HG03103 (cell line): ENCODE results near the gene AHNAK.
"Not testable (repeated sequence)": the region's sequence is repeated elsewhere in the genome, so short reads cannot be mapped to it uniquely, and the experiment has no call there.

Experiments used
- ATAC-seq: cut with Tn5 transposase; IDR thresholded peaks from one replicate; pipeline ENCODE4 v1.9.1; 2021; ENCODE audit warnings: low read depth; ENCODE audit not compliant: unreplicated experiment

The AHNAK gene

GRCh38 chr11:62394825-62395538 lies 151.6 kb downstream of the AHNAK start:
- no peak for ATAC-seq

DNA sequence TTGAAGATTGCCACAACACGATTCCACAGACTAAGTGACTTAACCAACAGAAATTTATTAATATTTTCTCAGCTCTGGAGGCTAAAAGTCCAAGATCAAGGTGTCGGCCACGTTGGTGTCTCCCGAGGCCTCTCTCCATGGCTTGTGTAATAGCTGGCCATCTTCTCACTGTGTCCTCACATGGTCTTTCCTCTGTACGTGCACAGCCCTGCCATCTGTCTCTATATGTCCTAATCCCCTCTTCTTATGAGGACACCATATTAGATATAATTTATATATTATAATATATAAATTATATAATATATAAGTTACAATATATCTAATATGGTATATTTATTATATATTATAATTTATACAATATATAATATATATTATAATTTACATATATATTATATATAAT lies 152.9 kb downstream of the AHNAK start:
- no peak for ATAC-seq

- no peak for ATAC-seq
These were observed 153.5 kb downstream of the AHNAK start for GRCh38 chr11:62393061-62393611.

DNA sequence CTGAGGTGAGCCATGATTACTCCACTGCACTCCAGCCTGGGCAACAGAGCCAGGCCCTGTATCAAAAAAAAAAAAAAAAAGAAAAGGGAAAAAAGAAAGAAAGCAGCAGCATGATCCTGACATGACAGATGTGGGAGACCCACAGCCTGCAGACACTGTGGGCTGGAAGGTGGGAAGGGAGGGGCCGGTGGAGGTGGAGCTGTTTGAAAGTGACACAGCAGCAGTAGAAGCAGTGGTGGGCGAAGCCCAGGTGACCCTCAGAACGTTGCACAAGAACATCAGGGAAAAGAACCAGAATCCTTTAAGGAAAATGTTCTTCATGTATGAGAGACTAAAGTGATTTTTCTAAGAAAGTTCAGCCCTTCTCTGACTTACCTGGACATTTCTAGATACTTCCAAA lies 154.1 kb downstream of the AHNAK start:
- ATAC-seq: no peak

DNA sequence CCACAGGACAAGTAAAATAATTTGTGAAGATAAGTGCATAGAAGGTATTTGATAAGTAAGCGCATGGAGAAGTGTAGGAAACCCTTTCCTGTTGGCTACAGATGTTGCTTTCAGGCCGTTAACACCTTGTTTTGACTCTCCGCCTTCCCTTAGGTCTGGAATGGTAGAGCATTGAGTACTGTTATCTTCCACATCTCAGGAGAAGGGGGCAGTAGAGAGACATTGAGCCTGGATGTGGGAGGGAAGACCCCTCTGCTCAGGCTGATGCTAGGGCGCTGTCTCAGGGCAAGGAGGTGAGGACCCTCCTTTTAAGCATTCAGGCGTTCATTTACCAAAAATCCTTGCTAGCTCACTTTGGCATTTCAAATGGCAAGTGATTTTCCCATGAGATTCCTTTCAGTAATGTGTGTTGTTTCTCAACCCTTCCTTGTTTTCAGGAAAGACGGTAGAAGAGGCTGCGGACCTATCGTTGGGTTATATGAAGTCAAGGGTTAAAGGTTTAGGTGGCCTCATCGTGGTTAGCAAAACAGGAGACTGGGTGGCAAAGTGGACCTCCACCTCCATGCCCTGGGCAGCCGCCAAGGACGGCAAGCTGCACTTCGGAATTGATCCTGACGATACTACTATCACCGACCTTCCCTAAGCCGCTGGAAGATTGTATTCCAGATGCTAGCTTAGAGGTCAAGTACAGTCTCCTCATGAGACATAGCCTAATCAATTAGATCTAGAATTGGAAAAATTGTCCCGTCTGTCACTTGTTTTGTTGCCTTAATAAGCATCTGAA lies 154.8 kb downstream of the AHNAK start:
- ATAC-seq: no peak

- ATAC-seq: no peak
These were observed 155.9 kb downstream of the AHNAK start for GRCh38 chr11:62390722-62391121.

DNA sequence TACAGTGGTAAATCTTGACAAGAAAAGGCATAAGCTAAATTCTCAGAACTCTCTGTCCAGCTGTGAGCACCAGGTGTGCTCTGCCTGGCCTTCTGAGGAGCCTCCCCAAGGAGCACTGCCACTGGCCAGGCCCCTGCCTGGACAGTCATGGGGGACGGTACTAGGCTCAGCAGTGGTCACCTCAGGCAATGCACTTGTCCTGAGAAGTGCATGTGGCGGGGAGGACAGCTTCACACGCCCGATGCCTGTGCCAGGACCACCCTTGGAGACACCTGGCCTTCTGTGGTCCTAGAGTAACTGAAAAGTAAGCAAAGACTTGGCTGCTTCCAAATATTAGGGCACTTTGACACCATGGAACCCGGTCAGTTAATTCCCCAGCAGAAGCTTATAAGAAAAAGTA lies 156.4 kb downstream of the AHNAK start:
- no peak for ATAC-seq

DNA sequence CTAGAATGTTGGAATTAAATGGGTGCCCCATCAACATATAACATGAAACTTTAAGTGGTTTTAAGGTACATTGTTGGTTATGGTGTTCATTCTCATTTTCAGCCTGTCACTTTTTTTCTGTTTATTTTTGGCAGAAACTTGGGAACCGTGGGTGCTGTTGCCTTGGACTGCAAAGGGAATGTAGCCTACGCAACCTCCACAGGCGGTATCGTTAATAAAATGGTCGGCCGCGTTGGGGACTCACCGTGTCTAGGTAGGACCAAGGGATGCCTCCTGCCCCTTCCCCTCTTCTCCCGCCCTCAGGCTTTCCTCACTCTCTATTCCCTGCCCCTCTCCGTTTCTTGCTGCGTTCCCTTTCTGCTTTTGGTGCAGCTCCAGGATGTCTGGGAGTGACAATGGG lies 157.6 kb downstream of the AHNAK start:
- ATAC-seq: no peak

DNA sequence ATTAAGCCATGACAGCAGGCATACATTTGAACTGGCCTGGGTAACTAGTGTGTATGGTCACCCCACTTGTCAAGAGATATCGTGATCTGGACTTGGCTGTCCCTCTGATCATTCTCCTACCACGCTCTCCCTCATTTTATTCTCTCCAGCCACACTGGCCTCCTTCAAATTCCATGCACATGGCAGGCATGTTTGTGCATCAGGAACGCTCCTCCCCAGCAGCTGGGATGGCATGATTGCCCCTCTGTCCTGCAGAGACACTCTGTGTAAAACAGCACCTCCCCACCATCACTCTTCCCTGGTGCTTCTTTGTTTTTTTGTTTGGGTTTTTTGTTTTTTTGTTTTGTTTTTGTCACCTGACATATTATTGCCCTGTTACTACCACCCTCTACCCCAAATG lies 159.2 kb downstream of the AHNAK start:
- ATAC-seq: no peak

DNA sequence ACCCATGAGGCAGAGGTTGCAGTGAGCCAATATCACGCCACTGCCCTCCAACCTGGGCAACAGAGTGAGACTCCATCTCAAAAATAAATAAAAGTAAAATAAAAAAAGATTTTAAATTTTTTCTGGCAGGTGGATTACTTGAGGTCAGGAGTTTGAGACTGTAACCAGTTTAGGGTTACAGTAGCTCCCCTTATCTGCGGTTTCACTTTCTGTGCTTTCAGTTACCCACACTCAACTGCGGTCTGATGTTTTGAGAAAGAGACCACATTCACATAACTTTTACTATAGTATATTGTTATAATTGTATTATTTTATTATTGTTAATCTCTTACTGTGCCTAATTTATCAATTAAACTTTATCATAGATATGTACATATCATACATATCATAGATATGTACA lies 160.5 kb downstream of the AHNAK start:
- ATAC-seq: not testable (repeated sequence)

GRCh38 chr11:62383822-62384221 lies 162.8 kb downstream of the AHNAK start:
- ATAC-seq: no peak
